GM23248 (cell line): ENCODE data around the gene ITPA. TPM values are rescaled to one million over a fixed set of nuclear protein-coding genes. Genes with fewer than 3 reads are reported as not detected.

ENCODE experiments used
- DNase-seq: peaks from one replicate; pipeline ENCODE4 v3.0.0-alpha.2; 2015
- H2AFZ ChIP-seq: fragments of 200-600 bp; sonication (generic); 2 replicates; pipeline ENCODE4 v1.6.1; 2016; ENCODE audit warnings: antibody characterized with exemption
- H3F3A ChIP-seq: fragments of 200-600 bp; sonication (generic); 2 replicates; pipeline ENCODE4 v1.6.1; 2016; ENCODE audit warnings: mild to moderate bottlenecking, antibody characterized with exemption, mixed run types; ENCODE audit not compliant: insufficient read depth
- H3K27ac ChIP-seq: fragments of 200-600 bp; sonication (generic); 2 replicates; pipeline ENCODE4 v1.5.1; 2016; ENCODE audit warnings: mild to moderate bottlenecking
- H3K27me3 ChIP-seq: fragments of 200-600 bp; sonication (generic); replicated peaks from 2 replicates; pipeline ENCODE4 v1.6.1; 2016; ENCODE audit warnings: mild to moderate bottlenecking; ENCODE audit not compliant: insufficient read depth
- H3K36me3 ChIP-seq: fragments of 200-600 bp; sonication (generic); 2 replicates; pipeline ENCODE4 v1.6.1; 2016; ENCODE audit warnings: low read depth, mild to moderate bottlenecking
- H3K4me1 ChIP-seq: fragments of 200-600 bp; sonication (generic); 2 replicates; pipeline ENCODE4 v1.6.1; 2016; ENCODE audit warnings: mild to moderate bottlenecking; ENCODE audit not compliant: insufficient read depth
- H3K4me2 ChIP-seq: fragments of 200-600 bp; sonication (generic); one replicate; pipeline ENCODE4 v1.6.1; 2016; ENCODE audit warnings: mild to moderate bottlenecking; ENCODE audit not compliant: unreplicated experiment
- H3K4me3 ChIP-seq: fragments of 200-600 bp; sonication (generic); 2 replicates; pipeline ENCODE4 v1.5.1; 2016; ENCODE audit warnings: mild to moderate bottlenecking
- H3K79me2 ChIP-seq: fragments of 200-600 bp; sonication (generic); 2 replicates; pipeline ENCODE4 v1.6.1; 2016; ENCODE audit warnings: mild to moderate bottlenecking; ENCODE audit not compliant: insufficient read depth
- H3K9ac ChIP-seq: fragments of 200-600 bp; sonication (generic); 2 replicates; pipeline ENCODE4 v1.6.1; 2016; ENCODE audit warnings: mild to moderate bottlenecking
- H3K9me2 ChIP-seq: fragments of 200-600 bp; sonication (generic); 2 replicates; pipeline ENCODE4 v1.6.1; 2016; ENCODE audit warnings: mixed run types, mild to moderate bottlenecking, moderate library complexity; ENCODE audit not compliant: insufficient read depth
- H3K9me3 ChIP-seq: fragments of 200-600 bp; sonication (generic); one replicate; pipeline ENCODE4 v1.6.1; 2017; ENCODE audit warnings: low read depth
- H4K20me1 ChIP-seq: fragments of 200-600 bp; sonication (generic); 2 replicates; pipeline ENCODE4 v1.6.0; 2016; ENCODE audit not compliant: insufficient read depth
- EZH2 ChIP-seq: fragments of 200-600 bp; sonication (generic); IDR thresholded peaks from 2 replicates; pipeline ENCODE4 v1.6.1; 2018; ENCODE audit warnings: antibody characterized with exemption, mild to moderate bottlenecking; ENCODE audit not compliant: insufficient read depth, poor library complexity, severe bottlenecking
- EZH2phosphoT487 ChIP-seq: fragments of 200-600 bp; sonication (generic); IDR thresholded peaks from 2 replicates; pipeline ENCODE4 v1.6.1; 2018; ENCODE audit warnings: antibody characterized with exemption, moderate library complexity, mild to moderate bottlenecking, low read depth; ENCODE audit not compliant: insufficient read depth
- WGBS, 2 experiments: methylation state at CpG; one replicate each; pipeline ENCODE4 v1.1.6; 2015 to 2017; ENCODE audit warnings: low lambda C conversion rate in 2 of 2, low coverage in 1 of 2; ENCODE audit errors: missing lambda C conversion rate in 2 of 2; 5-methylcytosine and 5-hydroxymethylcytosine counted together
- in situ Hi-C: fragments of 300-500 bp; cut with MboI; formaldehyde crosslinking; loops from 2 replicates; pipeline ENCODE4 v1.15.0; 2020
- polyA plus RNA-seq: library from polyadenylated mRNA; unstranded; fragments of >200 nt; fragmentation: Nextera tagmentation; extraction: Ambion mirVana; gene quantifications from 2 replicates; pipeline ENCODE4 v1.2.1, GENCODE V29; 2016
- total RNA-seq: library from RNA; depleted of rRNA; stranded (reverse); fragments of >200 nt; shearing (Covaris generic); gene quantifications from 2 replicates; pipeline ENCODE4 v1.2.3, GENCODE V29; 2014

Gene ITPA
- total and polyA plus RNA-seq, 2 experiments from 2014 or later = 43.6 to 63.8 TPM

- H3K27ac ChIP-seq = peak within 1 kb of the TSS; percentile 39
- peak within 1 kb of the TSS; percentile 89 for H3K9ac ChIP-seq
- no peaks in the 10 kb centered on the region for H3K36me3 ChIP-seq
- H3K9me2 ChIP-seq = no peaks in the 10 kb centered on the region
- peak; percentile 88 for DNase-seq
- WGBS, 2 experiments = 1 to 3% methylated on average over 15 to 45 of the region's 62 CpGs
- H2AFZ ChIP-seq = peak within 1 kb of the TSS; percentile 92
- H3K27me3 ChIP-seq = no peaks in the 10 kb centered on the region
- H4K20me1 ChIP-seq = no peaks in the 10 kb centered on the region
- in situ Hi-C loops = no loop called here
- peaks cover 16% of the 10 kb centered on the region for H3K4me1 ChIP-seq
- H3K4me3 ChIP-seq = peak within 1 kb of the TSS; percentile 90
- peaks cover 13% of the 10 kb centered on the region for H3F3A ChIP-seq
- H3K79me2 ChIP-seq = no peaks in the 10 kb centered on the region
- H3K9me3 ChIP-seq = no peaks in the 10 kb centered on the region
- peak within 1 kb of the TSS; percentile 95 for H3K4me2 ChIP-seq
- TF ChIP-seq EZH2 (no peak), EZH2phosphoT487 (no peak)
Observed at GRCh38 chr20:3172933-3173609, 36.2 kb upstream of the ITPA start, which contains the start of gene LZTS3. Gene LZTS3 (minus strand): TSS chr20:3173549. CDS start chr20:3167163, 6,386 bp downstream.

GRCh38 chr20:3173610-3174441 lies 35.5 kb upstream of the ITPA start:
- Histone ChIP-seq H3K27ac (peak overlapping the region; percentile 39), H3K4me3 (peak overlapping the region; percentile 90), H3K36me3 (no peaks in the 10 kb centered on the region), H3K4me1 (peaks cover 16% of the 10 kb centered on the region), H3K4me2 (peak overlapping the region; percentile 95), H3K9me3 (no peaks in the 10 kb centered on the region), H3K9me2 (no peaks in the 10 kb centered on the region), H3K27me3 (no peaks in the 10 kb centered on the region), H2AFZ (peak overlapping the region; percentile 92), H4K20me1 (no peaks in the 10 kb centered on the region), H3K79me2 (no peaks in the 10 kb centered on the region), H3F3A (peaks cover 13% of the 10 kb centered on the region), H3K9ac (peak overlapping the region; percentile 89)
- TF ChIP-seq EZH2 (no peak), EZH2phosphoT487 (no peak)
- in situ Hi-C loops = no loop called here
- WGBS, 2 experiments = 2% methylated on average over 74 to 76 of the region's 84 CpGs
- peak; percentile 95 for DNase-seq

- Histone ChIP-seq H2AFZ (peak overlapping the region; percentile 92), H3K9ac (peak overlapping the region; percentile 89), H3K4me3 (peak overlapping the region; percentile 90), H3K4me2 (peak overlapping the region; percentile 95), H3K9me3 (no peaks in the 10 kb centered on the region), H4K20me1 (no peaks in the 10 kb centered on the region), H3K27me3 (no peaks in the 10 kb centered on the region), H3K36me3 (no peaks in the 10 kb centered on the region), H3K9me2 (no peaks in the 10 kb centered on the region), H3F3A (peaks cover 13% of the 10 kb centered on the region), H3K4me1 (peaks cover 16% of the 10 kb centered on the region), H3K27ac (peak overlapping the region; percentile 39), H3K79me2 (no peaks in the 10 kb centered on the region)
- no peak for TF ChIP-seq EZH2
- TF ChIP-seq EZH2phosphoT487 = no peak
- DNase-seq = peak; percentile 26
- 15% methylated on average over 13 of the region's 13 CpGs for WGBS, 2 experiments
- in situ Hi-C loops = no loop called here
Observed at GRCh38 chr20:3174442-3175261, 34.6 kb upstream of the ITPA start.

DNA sequence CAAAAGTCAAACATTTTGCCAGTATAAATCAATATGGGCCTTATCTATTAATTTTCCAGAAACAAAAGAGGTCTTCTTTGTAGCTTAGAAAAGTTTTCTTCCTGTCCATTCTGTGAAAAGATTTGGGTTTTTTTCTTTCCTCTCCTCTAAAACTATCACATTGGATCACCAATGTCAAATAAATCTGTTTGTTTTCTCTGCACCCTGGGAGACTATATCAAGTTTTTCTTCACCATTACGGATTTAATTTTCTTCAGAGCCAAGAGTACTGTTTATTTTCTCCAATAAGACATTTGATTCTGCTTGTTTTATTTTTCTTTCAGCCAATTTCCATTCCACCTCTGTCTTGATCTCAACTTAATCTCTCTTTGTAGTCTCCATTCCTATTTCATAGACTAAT lies 34.0 kb upstream of the ITPA start:
- H3K4me3 ChIP-seq = peak overlapping the region; percentile 90
- H3K4me2 ChIP-seq = peak overlapping the region; percentile 95

More for the DNA sequence above, 34.0 kb upstream of the ITPA start:
- TF ChIP-seq EZH2phosphoT487 (no peak), EZH2 (no peak)
- Histone ChIP-seq H3K36me3 (no peaks in the 10 kb centered on the region), H3K9ac (peak overlapping the region; percentile 89), H3K79me2 (no peaks in the 10 kb centered on the region), H3K27me3 (no peaks in the 10 kb centered on the region), H4K20me1 (no peaks in the 10 kb centered on the region), H3K27ac (peak overlapping the region; percentile 39), H3K9me3 (no peaks in the 10 kb centered on the region), H3F3A (peaks cover 13% of the 10 kb centered on the region), H3K9me2 (no peaks in the 10 kb centered on the region), H2AFZ (peak overlapping the region; percentile 92), H3K4me1 (peaks cover 16% of the 10 kb centered on the region)
- WGBS, 2 experiments = 9 to 18% methylated on average over 1 of the region's 1 CpG
- no peak for DNase-seq
- in situ Hi-C loops = no loop called here
